Pons (tissue), 1 donor: Measurements from ENCODE around the gene FANCG.

Source experiments
- DNase-seq: peaks from one replicate; pipeline ENCODE4 v3.0.0-alpha.2; 2016; ENCODE audit warnings: low spot score

The FANCG gene

DNA sequence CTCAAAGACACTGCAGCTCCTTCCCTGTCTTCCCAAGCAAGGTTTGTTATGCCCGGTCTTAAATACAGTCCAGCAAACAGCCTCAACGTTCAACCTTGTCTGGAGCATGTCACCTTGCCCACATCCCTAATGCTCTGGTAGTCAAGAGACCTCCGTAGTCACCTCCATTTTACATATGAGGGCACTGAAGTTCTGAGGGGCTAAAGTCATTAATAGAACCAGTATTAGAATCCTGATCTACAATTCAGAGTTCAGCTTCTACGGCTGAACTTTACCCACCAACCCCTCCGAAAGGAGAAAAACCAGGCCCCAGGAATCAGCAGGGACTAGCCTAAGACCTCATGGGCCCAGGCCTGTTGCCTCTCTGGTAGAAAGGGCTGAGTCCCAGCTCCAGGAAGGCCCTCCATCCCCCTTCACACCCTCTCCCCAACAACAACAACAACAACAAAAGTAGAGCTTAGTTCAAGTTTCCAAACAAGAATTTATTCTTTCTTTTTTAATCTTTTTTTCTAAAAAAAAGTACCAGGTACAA lies 24.0 kb upstream of the FANCG start:
- no peak for DNase-seq

DNA sequence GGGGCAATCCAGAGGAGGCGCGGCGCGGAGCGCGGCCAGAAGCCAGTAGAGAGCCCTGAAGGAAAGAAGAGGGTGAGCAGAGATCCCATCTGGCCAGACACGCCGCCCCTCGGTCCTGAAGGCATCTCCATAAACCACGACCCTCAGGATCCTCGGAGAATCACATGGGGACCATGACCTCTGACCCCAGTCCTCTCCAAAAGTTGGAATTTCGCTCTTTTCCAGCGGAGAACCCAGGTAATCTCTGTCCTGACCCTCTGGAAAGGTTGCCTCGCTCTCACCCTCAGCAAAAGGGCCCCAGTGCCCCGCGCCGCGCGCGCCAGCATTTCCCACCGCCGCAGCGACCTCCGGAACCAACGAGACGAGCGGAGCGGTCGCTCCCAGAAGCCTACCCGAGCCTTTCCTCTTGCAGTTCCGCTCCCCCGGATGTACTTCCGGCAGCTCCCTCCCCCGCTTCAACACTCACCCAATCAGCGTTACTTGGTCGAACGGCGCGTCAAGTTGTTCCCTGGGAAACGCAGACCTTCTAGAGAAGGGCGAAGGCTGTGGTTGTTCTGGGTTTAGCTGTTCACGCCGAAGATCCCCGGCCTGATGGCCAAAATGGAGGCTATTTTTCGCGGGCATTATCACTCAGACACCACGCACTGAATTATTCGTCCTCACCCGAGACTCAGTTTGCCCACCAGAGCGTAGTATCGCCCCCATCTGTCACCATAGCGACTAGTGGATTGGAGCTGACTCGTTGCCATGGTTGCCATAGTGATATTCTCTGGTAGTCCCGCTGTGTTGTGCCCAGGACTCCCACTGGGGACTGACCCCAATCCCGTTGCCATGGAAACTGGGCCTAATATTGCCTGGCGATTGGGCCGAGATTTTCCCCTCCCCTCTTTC lies 23.3 kb upstream of the FANCG start, which contains the start of gene STOML2:
STOML2 (minus strand) TSS at position 363 of the 891 bp plus-strand sequence; CDS start at position 326, 37 bp downstream.
- peak; percentile 97 for DNase-seq

DNA sequence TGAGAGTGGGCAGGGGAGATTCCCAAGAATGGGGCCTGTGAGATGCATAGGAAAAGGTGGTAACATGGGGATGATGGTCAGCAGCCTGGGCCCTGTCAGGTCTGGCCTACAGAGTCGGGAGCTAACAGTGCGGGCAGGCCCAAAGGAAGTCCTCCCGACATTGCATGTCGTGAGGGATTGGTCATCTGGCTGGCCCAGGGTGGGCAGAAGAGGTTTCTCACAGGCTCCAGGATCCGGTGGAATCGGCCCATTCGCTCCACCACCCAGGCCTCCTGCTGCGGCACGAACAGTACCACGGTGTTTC lies 22.7 kb upstream of the FANCG start:
- DNase-seq = no peak

DNA sequence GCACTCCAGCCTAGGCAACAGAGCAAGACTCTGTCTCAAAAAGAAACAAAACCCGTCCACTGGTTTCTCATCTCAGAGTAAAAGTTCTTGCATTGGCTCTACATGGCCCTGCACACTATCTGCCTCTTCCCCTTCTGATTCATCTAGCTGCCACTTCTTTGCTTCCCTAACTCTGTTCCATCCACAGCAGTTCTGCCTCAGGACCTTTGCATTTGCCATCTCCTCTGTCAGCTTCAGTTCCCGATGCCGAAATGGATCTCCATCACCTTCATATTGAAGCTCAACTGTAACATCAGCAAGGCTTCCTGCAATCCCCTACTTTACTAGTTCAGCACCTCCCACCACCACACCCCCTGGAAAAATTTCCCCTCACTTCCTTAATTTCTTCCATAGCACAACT lies 17.8 kb upstream of the FANCG start:
- no peak for DNase-seq

DNA sequence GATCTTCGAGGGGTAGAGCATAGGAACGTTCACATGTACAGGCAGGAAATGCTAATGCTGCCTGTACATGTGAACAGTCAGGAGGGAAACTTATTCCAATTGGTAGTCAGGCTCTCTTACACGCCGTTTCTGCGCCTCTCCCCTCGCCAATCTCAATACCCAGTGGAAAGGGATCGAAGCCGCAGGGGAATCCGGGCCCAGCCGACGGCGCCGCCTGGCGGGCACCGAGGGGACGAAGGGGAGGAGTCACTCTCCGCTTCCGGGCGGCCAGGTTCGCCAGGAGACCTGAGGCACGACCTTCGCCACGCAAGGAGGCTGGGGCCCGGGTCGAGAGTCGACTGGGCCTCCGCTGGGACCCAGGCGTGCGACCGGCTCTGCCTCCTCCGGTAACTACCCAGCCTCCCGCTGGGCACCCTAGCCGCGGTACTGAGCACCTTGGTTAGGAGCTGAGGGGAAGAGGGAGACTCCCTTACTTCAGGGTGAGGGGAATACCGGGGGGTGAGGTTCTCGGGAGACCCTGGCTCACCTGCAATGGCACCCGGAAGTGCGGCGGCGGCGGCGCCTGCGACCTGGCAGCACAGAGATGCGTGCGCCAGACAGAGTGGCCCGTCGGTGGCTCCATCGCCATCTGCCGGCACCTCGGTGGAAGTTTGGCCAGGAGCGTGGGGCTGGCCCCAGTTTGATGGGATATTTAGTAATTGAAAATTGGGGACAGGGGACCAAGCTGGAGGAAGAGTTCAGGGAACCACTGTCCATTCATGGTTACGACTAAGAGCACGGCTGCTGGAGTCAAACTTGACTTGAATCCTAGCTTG lies 16.5 kb upstream of the FANCG start, which contains the start of gene PIGO:
PIGO (minus strand) TSS at position 557 of the 815 bp plus-strand sequence. CDS start 1,026 bp downstream, outside the sequence.
- DNase-seq = peak; percentile 69

DNA sequence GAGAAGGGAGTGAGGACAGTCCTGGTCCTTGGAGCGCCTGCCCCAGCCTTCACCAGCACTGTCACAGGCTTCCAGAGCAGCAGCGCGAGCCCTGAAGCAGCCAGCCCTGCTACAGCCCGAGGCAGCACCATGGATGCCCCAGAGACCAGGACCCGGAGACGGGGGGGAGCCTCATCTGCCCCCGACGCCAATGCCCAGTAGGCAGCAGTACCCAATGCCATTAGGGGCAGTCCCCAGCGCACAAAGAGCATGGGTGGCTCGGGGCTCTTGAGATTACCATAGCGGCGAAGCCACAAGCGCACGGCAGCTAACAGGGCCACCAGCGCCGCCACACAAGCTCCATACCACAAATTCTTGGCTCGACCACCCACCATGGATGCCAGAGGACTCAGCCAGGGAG lies 11.8 kb upstream of the FANCG start:
- no peak for DNase-seq

DNA sequence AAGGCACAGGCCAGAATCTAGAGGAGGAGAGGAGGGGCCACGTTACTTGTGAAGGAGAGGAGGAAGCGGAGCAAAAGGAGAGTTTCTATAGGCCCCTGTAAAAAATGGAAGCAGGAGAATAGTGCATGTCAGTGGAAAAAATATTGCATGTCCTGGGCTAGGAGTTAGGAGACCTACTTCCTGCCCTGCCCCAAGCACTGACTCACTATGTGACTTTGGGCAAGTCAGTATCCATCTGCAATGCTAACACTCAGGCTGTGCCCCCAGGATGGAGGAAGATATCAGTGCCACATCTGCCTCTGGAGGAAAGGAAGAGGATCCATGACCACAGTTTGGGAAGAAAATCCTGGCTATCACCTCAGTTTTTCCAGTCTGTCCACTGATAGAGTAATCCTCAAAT lies 9.7 kb upstream of the FANCG start:
- no peak for DNase-seq

DNA sequence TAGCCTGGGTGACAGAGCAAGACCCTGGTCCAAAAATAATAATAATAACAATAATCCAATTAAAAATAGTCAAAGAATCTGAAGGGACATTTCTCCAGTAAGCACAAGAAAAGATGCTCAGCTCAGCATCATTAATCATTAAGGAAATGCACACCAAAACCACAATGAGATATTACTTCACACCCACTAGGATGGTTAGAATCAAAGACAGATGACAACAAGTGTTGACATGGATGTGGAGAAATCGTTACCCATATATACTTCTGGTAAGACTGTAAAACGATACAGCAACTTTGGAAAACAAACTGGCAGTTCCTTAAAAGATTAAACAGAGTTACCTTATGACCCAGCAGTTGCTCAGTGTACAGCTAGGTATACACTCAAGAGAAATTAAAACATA lies 5.3 kb upstream of the FANCG start:
- no peak for DNase-seq

DNA sequence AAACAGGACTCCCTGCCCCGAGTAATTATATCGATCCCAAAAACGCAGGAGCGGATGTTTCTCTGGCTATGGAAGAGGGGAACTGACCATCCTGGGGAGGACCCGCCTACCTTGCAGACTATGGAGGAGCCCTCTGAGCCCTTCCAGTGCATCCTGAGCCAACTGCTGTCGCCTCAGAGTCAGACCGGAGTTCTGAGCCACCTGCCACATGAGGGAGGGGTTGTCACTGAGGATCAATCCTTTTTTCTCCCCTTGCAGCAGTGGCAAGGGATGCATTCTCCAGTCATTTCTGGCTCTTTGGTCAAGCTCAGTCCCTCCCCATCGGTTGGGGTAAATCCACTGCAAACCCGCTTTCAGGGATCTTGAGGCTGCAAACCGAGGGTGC lies 709 bp downstream of the FANCG start:
- DNase-seq = no peak

DNA sequence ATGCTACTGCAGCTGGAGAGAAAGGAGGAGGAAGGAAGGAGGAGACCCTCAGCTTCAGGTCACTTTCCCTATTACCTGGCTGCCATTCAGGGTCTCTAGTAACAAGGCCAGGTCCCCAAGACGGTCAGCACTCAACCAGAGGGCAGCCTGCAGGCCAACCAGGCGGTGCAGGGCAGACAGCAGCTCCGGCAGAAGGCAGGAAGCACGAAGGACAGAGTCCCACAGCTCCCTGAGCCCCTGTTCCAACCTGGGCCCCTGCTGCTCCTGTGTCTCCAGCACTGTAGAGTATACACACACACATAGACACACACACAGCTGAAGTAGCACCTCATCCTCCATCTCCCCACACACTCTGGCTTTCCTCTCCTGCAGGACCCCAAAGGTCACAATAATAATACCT lies 1.7 kb downstream of the FANCG start:
- DNase-seq = no peak

DNA sequence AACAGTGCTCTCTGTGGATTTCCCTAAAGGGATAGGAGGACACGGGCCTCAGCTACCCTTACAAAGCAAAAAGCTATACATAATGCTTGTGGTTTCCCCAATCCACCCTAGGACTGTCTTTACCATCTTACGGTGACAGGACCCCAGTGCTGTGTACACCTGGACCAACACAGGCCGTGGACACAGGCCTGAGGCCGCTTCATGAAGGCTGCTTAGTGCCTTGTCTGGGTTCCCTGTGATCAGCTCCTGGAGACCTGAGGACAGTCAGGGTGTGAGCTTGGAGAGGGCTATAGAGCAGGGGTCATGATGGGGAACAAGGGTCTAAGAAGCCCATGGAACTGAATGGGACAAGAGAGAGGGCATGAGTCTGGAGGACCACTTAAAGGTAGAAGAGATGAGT lies 2.9 kb downstream of the FANCG start:
- no peak for DNase-seq

DNA sequence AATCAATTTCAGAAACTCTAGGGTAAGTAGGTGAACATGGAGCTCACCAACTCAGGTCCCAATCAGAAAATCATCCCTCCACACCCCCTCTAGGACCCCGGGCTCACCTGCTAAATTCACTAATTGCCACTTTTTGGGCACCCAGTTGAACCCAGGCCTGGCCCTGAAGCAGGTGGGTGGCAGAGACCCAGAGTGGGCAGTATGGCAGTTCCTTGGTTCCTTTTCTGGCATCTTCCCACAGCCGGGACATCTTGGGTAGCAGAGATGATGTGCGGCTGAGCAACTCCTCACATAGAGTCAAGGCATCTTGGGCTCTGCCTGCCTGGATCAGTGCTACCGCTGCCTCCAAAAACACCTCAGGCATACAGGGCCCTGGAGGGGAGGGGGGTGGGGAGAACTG lies 4.4 kb downstream of the FANCG start:
- DNase-seq = no peak

DNA sequence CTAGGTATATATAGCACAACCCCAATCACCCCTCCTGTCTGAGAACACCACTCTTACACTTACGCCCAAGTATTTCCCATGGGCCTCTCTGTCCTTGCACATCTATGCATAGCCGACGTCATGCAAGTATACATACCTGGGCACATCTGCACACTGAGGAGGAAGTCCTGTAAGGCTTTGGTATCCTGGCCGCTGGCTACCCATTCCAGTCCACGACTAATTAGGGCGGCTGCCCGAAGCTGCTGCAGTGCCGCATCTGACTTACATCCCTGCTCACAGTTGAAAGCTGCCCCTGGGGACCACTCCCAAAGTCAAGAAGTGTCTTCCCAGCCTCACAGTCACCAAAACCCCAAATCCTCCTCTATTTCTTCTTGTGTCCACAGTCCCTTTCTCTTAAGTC lies 5.0 kb downstream of the FANCG start:
- DNase-seq = no peak

DNA sequence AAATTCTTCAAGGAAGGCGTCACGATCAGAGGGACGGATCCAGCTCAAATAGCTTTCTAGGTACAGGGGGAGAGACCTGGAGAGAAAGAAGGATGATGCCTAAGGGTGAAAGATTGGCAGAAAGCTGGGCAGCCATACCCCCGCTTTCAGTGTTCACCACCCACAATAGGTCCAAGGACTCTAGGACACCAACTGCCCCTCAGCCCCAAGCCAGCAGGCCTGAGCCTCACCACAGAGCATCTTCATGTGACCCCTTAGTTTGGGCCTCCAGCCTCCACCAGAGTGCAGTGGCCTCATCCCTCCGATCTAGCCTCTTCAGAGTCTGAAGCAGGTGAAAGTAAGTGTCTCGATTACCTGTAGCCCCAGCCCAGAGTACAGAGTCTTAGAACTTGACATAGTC lies 5.6 kb downstream of the FANCG start:
- DNase-seq = no peak

DNA sequence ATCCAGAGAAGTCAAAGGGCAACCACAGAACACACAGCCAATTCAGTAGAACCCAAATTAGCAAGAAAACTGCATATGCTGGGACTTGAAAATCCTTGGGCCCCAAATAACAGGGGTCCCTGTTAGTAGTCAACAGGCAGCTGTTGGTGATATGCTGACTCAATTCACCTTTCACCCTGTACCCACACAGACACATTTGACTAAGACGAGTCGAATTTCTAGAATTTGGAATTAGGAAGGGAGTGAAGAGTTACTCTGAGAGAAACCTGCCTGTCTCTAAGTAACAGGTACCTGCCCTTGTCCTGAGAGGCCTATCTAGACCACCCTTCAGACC lies 6.5 kb downstream of the FANCG start:
- DNase-seq = no peak

DNA sequence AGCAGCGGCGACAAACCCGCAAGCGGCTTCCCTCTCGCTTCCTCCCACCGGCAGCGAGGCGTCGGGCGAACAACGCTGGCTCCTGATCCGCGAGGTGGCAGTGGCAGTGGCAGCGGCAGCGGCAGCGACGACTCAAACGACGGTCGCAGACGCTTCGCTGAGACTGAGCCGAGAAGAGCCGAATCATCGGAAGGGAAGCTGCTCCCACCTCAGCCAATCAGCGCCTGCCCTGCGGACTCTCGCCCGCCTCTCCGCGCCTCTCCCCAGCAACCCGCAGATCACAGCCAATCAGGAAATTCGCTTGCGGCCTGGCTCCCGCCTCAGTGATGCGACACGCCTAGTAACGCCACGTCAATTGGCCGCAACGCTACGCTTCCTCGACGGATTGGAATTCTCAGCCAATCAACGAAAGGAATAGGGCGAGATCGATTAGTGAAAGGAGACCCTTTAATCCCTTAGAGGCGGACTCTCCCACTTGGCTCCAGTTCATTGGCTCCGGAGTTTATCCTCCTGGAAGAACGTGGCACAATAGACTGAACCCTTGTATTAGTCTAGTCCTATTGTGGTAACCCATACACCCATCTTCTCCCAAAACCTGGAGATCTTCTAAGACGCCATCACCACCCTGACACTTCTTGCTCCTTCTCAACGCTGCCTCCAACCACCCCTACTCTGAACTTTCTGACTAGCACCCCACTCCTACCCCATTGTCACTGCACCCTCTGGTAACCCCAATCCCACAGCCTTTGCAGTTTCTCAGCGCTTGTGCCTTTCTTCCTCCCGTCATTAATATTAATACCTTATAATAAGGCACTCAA lies 7.1 kb downstream of the FANCG start, which contains the start of gene VCP:
VCP (minus strand) TSS at position 165 of the 818 bp plus-strand sequence. CDS start 272 bp downstream, outside the sequence.
- peak; percentile 99 for DNase-seq

DNA sequence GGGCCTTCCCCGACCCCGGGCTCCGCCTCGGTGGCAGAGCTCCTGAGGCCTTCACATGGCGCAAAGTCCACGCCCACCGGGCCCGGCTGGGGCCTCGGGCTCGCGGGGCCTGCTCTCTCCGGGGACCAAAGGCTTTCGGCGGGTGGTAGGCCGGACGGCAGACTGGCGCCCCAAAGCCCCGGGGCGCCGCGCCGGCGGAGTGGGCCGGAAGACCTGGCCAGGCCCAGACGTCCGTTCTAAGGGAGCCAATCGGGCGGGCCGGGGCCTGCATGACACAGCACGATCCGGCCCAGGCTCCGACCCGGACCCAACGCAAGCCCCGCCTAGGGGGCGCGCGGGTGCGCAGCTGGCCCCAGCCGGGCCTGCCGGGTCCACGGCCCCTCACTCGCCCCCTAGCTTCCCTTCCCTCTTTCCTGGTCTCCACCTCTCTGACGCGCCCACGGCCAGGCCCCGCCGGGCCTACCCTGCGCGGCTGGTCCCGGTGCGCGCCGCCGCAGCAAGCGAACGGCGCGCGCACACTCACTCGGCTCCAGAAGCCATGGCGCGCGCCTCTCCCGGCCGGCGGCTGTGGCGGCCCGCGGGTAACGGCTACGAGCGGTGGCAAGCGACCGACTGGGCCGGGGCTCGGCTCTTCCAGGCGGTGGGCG lies 7.8 kb downstream of the FANCG start:
- peak; percentile 57 for DNase-seq

DNA sequence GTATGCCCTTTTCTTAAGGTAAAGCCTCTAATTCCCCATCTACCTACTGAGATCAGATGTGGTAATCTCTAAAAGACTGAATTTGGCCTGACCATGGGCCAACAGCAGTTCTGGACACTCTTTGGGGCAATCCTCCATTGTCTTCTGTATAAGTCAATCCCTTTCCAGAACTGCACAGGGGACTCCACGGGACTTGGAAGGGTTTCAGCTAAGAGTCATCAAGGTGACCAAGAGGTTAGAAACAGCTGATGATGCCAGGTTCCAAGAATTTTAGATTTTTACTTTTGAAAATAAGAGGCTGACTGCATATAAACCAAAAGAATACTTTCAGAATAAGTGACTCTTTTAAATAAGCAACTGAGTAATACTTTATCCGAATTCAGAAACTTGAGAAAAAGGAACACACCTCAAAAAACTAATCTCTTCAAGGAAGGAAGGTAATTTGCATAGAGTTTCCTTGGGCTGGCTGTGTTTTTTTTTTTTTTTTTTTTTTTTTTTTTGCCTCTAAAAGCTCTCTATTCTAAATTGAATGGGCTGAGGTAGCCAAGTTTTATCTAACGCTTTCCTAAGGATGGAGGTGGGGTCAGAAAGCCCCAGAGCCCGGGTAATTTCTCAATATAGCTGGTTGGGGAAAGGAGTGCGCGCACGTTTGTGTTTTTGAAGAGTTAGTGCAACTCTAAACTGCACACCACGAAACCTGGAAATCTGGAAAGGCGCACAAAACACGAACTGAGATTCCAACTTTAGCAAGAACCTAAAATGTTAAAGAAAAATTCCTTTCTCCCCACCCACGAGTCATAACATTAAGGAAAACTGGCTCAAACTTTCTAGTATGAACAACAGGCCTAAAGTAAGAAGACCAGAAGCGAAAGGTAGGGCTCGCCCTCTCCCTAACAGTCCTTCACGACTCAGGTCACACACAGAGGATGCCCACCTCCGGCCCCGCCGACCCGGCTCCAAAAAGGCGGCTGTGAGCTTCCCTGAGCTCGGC lies 8.6 kb downstream of the FANCG start:
- DNase-seq = no peak

DNA sequence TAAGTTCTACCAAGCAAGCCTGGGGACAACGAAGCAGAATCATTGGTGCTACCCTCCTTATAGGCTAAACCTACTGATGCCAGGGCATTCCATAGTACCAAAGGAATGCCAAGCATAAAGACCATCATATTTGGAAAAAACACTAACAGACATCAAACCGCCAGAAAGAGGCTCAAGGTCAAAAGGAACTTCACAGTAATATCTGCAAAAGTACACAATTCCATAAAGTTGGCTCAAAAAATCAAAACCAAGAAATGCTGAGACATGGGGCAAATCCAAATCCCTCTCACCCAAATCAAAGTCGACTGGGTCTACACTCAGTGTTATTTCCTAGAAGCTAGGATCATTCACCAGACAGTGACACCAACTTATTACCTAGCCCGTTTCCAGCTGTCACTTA lies 10.7 kb downstream of the FANCG start:
- no peak for DNase-seq

DNA sequence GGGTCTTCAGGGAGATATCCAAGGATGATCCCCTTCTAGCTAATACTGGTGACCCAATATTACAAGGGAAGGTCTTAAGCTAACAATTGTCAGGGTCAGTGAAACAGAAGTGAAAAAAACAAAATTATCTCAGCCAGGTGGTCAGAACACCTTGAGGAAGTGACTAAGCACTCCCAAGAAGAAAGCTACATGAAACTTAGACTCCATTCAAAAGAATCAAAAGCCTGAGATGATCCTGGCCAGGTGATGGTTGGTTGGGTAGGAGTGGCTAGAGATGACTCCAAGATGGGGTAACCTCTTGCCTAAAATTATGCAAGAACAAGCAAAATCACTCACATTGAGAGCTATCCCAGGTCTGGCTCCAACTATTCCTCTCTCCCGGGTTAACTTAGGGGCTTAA lies 12.7 kb downstream of the FANCG start:
- DNase-seq = no peak
